DOHH2 (cell line): ENCODE data around the gene CXXC5.
"Not testable (repeated sequence)": the region's sequence is repeated elsewhere in the genome, so short reads cannot be mapped to it uniquely, and the experiment has no call there.

Experiments used
- CTCF ChIP-seq: fragments of 200-600 bp; sonication (generic); IDR thresholded peaks from one replicate; pipeline ENCODE4 v1.5.1; 2014; ENCODE audit warnings: antibody characterized with exemption, mild to moderate bottlenecking, low read depth, low read length; ENCODE audit not compliant: poor library complexity, severe bottlenecking
- EZH2phosphoT487 ChIP-seq: fragments of 200-600 bp; sonication (generic); IDR thresholded peaks from 2 replicates; pipeline ENCODE4 v1.6.1; 2017; ENCODE audit warnings: borderline replicate concordance, mild to moderate bottlenecking, antibody characterized with exemption, low read length, moderate library complexity, mixed read lengths

DNA sequence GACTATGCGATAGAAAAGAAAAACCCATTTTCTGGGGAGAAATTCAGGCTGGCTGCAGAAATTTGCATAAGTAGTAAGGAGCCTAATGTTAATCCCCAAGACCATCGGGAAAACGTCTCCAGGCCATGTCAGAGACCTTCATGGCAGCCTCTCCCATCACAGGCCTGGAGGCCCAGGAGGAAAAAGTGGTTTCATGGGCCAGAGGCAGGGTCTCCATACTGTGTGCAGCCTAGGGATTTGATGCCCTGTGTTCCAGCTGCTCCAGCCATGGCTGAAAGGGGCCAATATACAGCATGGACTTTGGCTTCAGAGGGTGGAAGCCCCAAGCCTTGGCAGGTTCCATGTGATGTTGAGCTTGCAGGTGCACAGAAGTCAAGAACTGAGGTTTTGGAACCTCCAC, 71.8 kb downstream of the CXXC5 start:
- not testable (repeated sequence) for TF ChIP-seq CTCF, EZH2phosphoT487
